ENCODE measurements around the gene LRFN2.

GRCh38 chr6:40419377-40419776, 167.8 kb downstream of the LRFN2 start:
- no peak for TF ChIP-seq CTCF (IDR thresholded peaks at IDR 0.05)
- no peak for TF ChIP-seq POLR2A (IDR thresholded peaks at IDR 0.05)
